Measurements from ENCODE around the gene ANKRD31.
"Not testable (repeated sequence)": the region's sequence is repeated elsewhere in the genome, so short reads cannot be mapped to it uniquely, and the experiment has no call there.

The ANKRD31 gene

GRCh38 chr5:75169516-75169915 lies 67.2 kb downstream of the ANKRD31 start:
- TF ChIP-seq CTCF (conservative IDR thresholded peaks at IDR 0.05; ENCODE audit: low read length) (no peak), EZH2phosphoT487 (IDR thresholded peaks at IDR 0.05; ENCODE audit: borderline replicate concordance) (no peak)
- Histone ChIP-seq H3K9ac (ENCODE audit: low read depth, low read length, poor library complexity, severe bottlenecking) (no peak overlapping the region), H3K36me3 (ENCODE audit: insufficient read depth, low read length) (no peaks in the 10 kb centered on the region), H2AFZ (ENCODE audit: low read length) (no peak overlapping the region), H4K20me1 (ENCODE audit: insufficient read depth, low read length, poor library complexity, severe bottlenecking) (no peaks in the 10 kb centered on the region), H3K4me3 (ENCODE audit: low read length, poor library complexity, severe bottlenecking) (no peak overlapping the region), H3K9me3 (ENCODE audit: insufficient read depth, low read depth, low read length) (no peaks in the 10 kb centered on the region), H3F3A (ENCODE audit: low read depth) (no peaks in the 10 kb centered on the region), H3K4me2 (ENCODE audit: low read depth, low read length, poor library complexity, severe bottlenecking) (no peak overlapping the region), H3K79me2 (ENCODE audit: insufficient read depth, low read length) (no peaks in the 10 kb centered on the region), H3K4me1 (ENCODE audit: insufficient read depth, low read length, poor library complexity, severe bottlenecking) (peaks cover 9% of the 10 kb centered on the region), H3K27me3 (ENCODE audit: insufficient read depth, low read length, poor library complexity, severe bottlenecking) (no peaks in the 10 kb centered on the region), H3K9me2 (replicated peaks; ENCODE audit: low read depth, low read length) (no peaks in the 10 kb centered on the region)

DNA sequence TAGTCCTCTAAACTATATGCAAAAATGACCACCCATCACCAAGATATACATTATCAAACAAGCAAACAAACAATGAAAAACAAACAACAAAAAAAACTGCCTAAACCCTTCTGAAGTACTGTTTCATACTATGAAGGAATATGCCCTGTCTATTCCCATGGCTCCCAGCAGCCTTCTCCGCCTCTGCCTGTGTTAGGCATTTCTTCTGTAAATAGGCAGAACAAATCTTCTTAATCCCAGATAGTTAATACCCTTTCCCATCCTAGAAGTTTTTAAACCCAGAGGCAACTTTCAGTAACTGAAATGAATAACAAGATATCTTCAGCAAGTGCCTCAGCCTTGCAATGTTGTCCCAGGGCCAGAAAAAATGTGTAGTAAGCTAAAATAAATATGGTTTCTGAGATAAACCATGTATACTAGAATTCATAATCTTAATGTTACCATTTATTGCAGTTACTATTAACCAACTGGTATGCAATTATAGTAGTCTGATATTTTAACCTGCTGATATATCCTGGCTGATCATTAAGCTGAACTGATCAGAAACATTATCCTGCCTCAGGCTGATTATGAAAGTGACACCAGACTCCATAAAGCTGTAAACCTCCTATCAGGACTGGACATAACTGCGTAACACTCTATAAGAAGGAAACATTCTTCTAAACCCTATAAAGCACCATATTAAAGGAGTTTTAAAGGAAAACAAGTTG lies 68.5 kb downstream of the ANKRD31 start:
- no peaks in the 10 kb centered on the region for H3K27me3 ChIP-seq (ENCODE audit: insufficient read depth, low read length, poor library complexity, severe bottlenecking)
- no peak overlapping the region for H3K4me3 ChIP-seq (ENCODE audit: low read length, poor library complexity, severe bottlenecking)
- H3K4me1 ChIP-seq (ENCODE audit: insufficient read depth, low read length, poor library complexity, severe bottlenecking): peaks cover 9% of the 10 kb centered on the region
- no peak overlapping the region for H3K9ac ChIP-seq (ENCODE audit: low read depth, low read length, poor library complexity, severe bottlenecking)
- H4K20me1 ChIP-seq (ENCODE audit: insufficient read depth, low read length, poor library complexity, severe bottlenecking): no peaks in the 10 kb centered on the region
- TF ChIP-seq CTCF (conservative IDR thresholded peaks at IDR 0.05; ENCODE audit: low read length): no peak
- TF ChIP-seq EZH2phosphoT487 (IDR thresholded peaks at IDR 0.05; ENCODE audit: borderline replicate concordance): no peak
- H3K4me2 ChIP-seq (ENCODE audit: low read depth, low read length, poor library complexity, severe bottlenecking): no peak overlapping the region
- H3F3A ChIP-seq (ENCODE audit: low read depth): no peaks in the 10 kb centered on the region
- no peaks in the 10 kb centered on the region for H3K79me2 ChIP-seq (ENCODE audit: insufficient read depth, low read length)
- H3K9me3 ChIP-seq (ENCODE audit: insufficient read depth, low read depth, low read length): no peaks in the 10 kb centered on the region
- no peak overlapping the region for H2AFZ ChIP-seq (ENCODE audit: low read length)
- no peaks in the 10 kb centered on the region for H3K36me3 ChIP-seq (ENCODE audit: insufficient read depth, low read length)
- no peaks in the 10 kb centered on the region for H3K9me2 ChIP-seq (replicated peaks; ENCODE audit: low read depth, low read length)

GRCh38 chr5:75167345-75167744 lies 69.3 kb downstream of the ANKRD31 start:
- H3K36me3 ChIP-seq (ENCODE audit: insufficient read depth, low read length): no peaks in the 10 kb centered on the region
- H3K9me3 ChIP-seq (ENCODE audit: insufficient read depth, low read depth, low read length): no peaks in the 10 kb centered on the region
- H4K20me1 ChIP-seq (ENCODE audit: insufficient read depth, low read length, poor library complexity, severe bottlenecking): no peaks in the 10 kb centered on the region
- no peak overlapping the region for H3K9ac ChIP-seq (ENCODE audit: low read depth, low read length, poor library complexity, severe bottlenecking)
- H3K9me2 ChIP-seq (replicated peaks; ENCODE audit: low read depth, low read length): no peaks in the 10 kb centered on the region
- H3K27me3 ChIP-seq (ENCODE audit: insufficient read depth, low read length, poor library complexity, severe bottlenecking): no peaks in the 10 kb centered on the region
- H3K4me1 ChIP-seq (ENCODE audit: insufficient read depth, low read length, poor library complexity, severe bottlenecking): peaks cover 9% of the 10 kb centered on the region
- H2AFZ ChIP-seq (ENCODE audit: low read length): no peak overlapping the region
- H3K4me2 ChIP-seq (ENCODE audit: low read depth, low read length, poor library complexity, severe bottlenecking): no peak overlapping the region
- no peak overlapping the region for H3K4me3 ChIP-seq (ENCODE audit: low read length, poor library complexity, severe bottlenecking)
- TF ChIP-seq EZH2phosphoT487 (IDR thresholded peaks at IDR 0.05; ENCODE audit: borderline replicate concordance) (no peak), CTCF (conservative IDR thresholded peaks at IDR 0.05; ENCODE audit: low read length) (peak; percentile 55)
- no peaks in the 10 kb centered on the region for H3K79me2 ChIP-seq (ENCODE audit: insufficient read depth, low read length)
- H3F3A ChIP-seq (ENCODE audit: low read depth): no peaks in the 10 kb centered on the region

DNA sequence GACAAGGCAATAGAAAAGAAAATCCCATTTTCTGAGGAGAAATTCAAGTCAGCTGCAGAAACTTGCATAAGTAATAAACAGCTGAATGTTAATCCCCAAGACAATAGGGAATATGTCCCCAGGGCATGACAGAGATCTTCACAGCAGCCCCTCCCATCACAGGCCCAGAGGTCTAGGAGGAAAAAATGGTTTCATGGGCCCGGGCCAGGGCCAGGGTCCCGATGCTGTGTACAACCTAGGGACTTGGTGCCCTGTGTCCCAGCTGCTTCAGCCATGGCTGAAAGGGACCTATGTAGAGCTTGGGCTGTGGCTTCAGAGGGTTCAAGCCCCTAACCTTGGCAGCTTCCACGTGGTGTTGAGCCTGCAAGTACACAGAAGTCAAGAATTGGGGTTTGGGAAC lies 75.2 kb downstream of the ANKRD31 start:
- H3K9me3 ChIP-seq (ENCODE audit: insufficient read depth, low read depth, low read length): peaks cover 15% of the 10 kb centered on the region
- not testable (repeated sequence) for H3K4me3 ChIP-seq (ENCODE audit: low read length, poor library complexity, severe bottlenecking)

More for the DNA sequence above, 75.2 kb downstream of the ANKRD31 start:
- not testable (repeated sequence) for H3K9ac ChIP-seq (ENCODE audit: low read depth, low read length, poor library complexity, severe bottlenecking); H3K79me2 ChIP-seq (ENCODE audit: insufficient read depth, low read length); H4K20me1 ChIP-seq (ENCODE audit: insufficient read depth, low read length, poor library complexity, severe bottlenecking); H3K4me2 ChIP-seq (ENCODE audit: low read depth, low read length, poor library complexity, severe bottlenecking); H3F3A ChIP-seq (ENCODE audit: low read depth); H3K36me3 ChIP-seq (ENCODE audit: insufficient read depth, low read length); H2AFZ ChIP-seq (ENCODE audit: low read length); H3K9me2 ChIP-seq (replicated peaks; ENCODE audit: low read depth, low read length); H3K4me1 ChIP-seq (ENCODE audit: insufficient read depth, low read length, poor library complexity, severe bottlenecking); H3K27me3 ChIP-seq (ENCODE audit: insufficient read depth, low read length, poor library complexity, severe bottlenecking)
